Liver (tissue), 9 donors: ENCODE data around the gene GOT2. TPM values are rescaled to one million over a fixed set of nuclear protein-coding genes. Genes with fewer than 3 reads are reported as not detected.

Experiments used
- DNase-seq: peaks from one replicate; pipeline ENCODE4 v3.0.0-alpha.2; 2017; ENCODE audit warnings: low spot score
- H3K27ac ChIP-seq, 2 donors: one replicate each; pipeline ENCODE4 v1.7.0; 2013; ENCODE audit warnings: inconsistent platforms in 2 of 2, low read length in 2 of 2, control low read depth in 1 of 2, low read depth in 1 of 2, mild to moderate bottlenecking in 1 of 2
- H3K27me3 ChIP-seq, 4 donors: one replicate each; pipeline versions ENCODE4 v1.6.1 to v1.7.0; 2013; ENCODE audit warnings: low read length in 3 of 4, inconsistent platforms in 1 of 4, mild to moderate bottlenecking in 1 of 4, moderate library complexity in 1 of 4; ENCODE audit not compliant: control insufficient read depth in 4 of 4, insufficient read depth in 4 of 4
- H3K36me3 ChIP-seq, 4 donors: one replicate each; pipeline versions ENCODE4 v1.6.1 to v1.7.0; 2013; ENCODE audit warnings: low read length in 3 of 4, mild to moderate bottlenecking in 3 of 4, low read depth in 1 of 4, moderate library complexity in 1 of 4; ENCODE audit not compliant: control insufficient read depth in 4 of 4, insufficient read depth in 3 of 4
- H3K4me1 ChIP-seq, 4 donors: one replicate each; pipeline versions ENCODE4 v1.6.1 to v1.7.0; 2013; ENCODE audit warnings: low read length in 3 of 4, mild to moderate bottlenecking in 3 of 4, moderate library complexity in 1 of 4; ENCODE audit not compliant: control insufficient read depth in 4 of 4, insufficient read depth in 4 of 4
- H3K4me3 ChIP-seq, 3 donors: one replicate each; pipeline versions ENCODE4 v1.6.1 to v1.7.0; 2013; ENCODE audit warnings: low read length in 3 of 3, control low read depth in 1 of 3, low read depth in 1 of 3, mild to moderate bottlenecking in 1 of 3
- H3K9ac ChIP-seq, 2 donors: one replicate each; pipeline ENCODE4 v1.7.0; 2013; ENCODE audit warnings: low read length in 2 of 2, mild to moderate bottlenecking in 2 of 2, moderate library complexity in 2 of 2, control low read depth in 1 of 2, low read depth in 1 of 2
- H3K9me3 ChIP-seq, 4 donors: one replicate each; pipeline versions ENCODE4 v1.6.1 to v1.7.0; 2013; ENCODE audit warnings: low read length in 3 of 4; ENCODE audit not compliant: control insufficient read depth in 4 of 4
- ATF3 ChIP-seq: IDR thresholded peaks from 2 replicates; pipeline ENCODE4 v1.6.1; 2016; ENCODE audit warnings: antibody characterized with exemption
- CTCF ChIP-seq: fragments of 150-350 bp; IDR thresholded peaks from 2 replicates; pipeline ENCODE4 v1.5.1; 2017; ENCODE audit warnings: improper control_type of control experiment, low read depth, low read length; ENCODE audit not compliant: missing input control
- EGR1 ChIP-seq, 2 donors: IDR thresholded peaks; 2 replicates each; pipeline ENCODE4 v1.6.1; 2016 to 2018; ENCODE audit warnings: antibody characterized with exemption in 2 of 2, low read depth in 2 of 2
- FOXA2 ChIP-seq: IDR thresholded peaks from 2 replicates; pipeline ENCODE4 v1.6.1; 2016; ENCODE audit warnings: antibody characterized with exemption
- GABPA ChIP-seq, 2 donors: IDR thresholded peaks in 1 of 2; conservative IDR thresholded peaks in 1 of 2; 2 replicates each; pipeline ENCODE4 v1.6.1; 2016; ENCODE audit warnings: antibody characterized with exemption in 2 of 2, mild to moderate bottlenecking in 1 of 2, moderate library complexity in 1 of 2
- HNF4G ChIP-seq: IDR thresholded peaks from 2 replicates; pipeline ENCODE4 v1.6.1; 2016; ENCODE audit warnings: antibody characterized with exemption
- JUND ChIP-seq, 2 donors: IDR thresholded peaks; 2 replicates each; pipeline ENCODE4 v1.6.1; 2016; ENCODE audit warnings: antibody characterized with exemption in 2 of 2
- MAX ChIP-seq: IDR thresholded peaks from 2 replicates; pipeline ENCODE4 v1.6.1; 2016; ENCODE audit warnings: antibody characterized with exemption
- RAD21 ChIP-seq, 2 donors: IDR thresholded peaks; 2 replicates each; pipeline ENCODE4 v1.6.1; 2016; ENCODE audit warnings: antibody characterized with exemption in 2 of 2, mild to moderate bottlenecking in 2 of 2
- RXRA ChIP-seq, 2 donors: IDR thresholded peaks; 2 replicates each; pipeline ENCODE4 v1.6.1; 2017 to 2018; ENCODE audit warnings: antibody characterized with exemption in 2 of 2, mild to moderate bottlenecking in 1 of 2
- SP1 ChIP-seq: IDR thresholded peaks from 2 replicates; pipeline ENCODE4 v1.6.1; 2018; ENCODE audit warnings: antibody characterized with exemption, mild to moderate bottlenecking
- TAF1 ChIP-seq: conservative IDR thresholded peaks from 2 replicates; pipeline ENCODE4 v1.6.1; 2016; ENCODE audit warnings: antibody characterized with exemption, mild to moderate bottlenecking
- YY1 ChIP-seq: IDR thresholded peaks from 2 replicates; pipeline ENCODE4 v1.6.1; 2016; ENCODE audit warnings: antibody characterized with exemption, mild to moderate bottlenecking
- WGBS: extraction: QIAGEN DNeasy Blood & Tissue Kit; methylation state at CpG from one replicate; pipeline ENCODE4 v1.1.7; 2013; 5-methylcytosine and 5-hydroxymethylcytosine counted together
- polyA plus RNA-seq, 2 donors: library from polyadenylated mRNA; stranded (reverse) in 1 of 2; unstranded in 1 of 2; fragments of 200-250 nt in 1 of 2; fragments of >200 nt in 1 of 2; fragmentation: Nextera tagmentation in 1 of 2; extraction: Ambion mirVana in 1 of 2; gene quantifications; one replicate each; pipeline versions ENCODE4 v1.2.1 to v1.2.3, GENCODE V29; 2013 to 2015
- total RNA-seq, 2 donors: library from RNA; depleted of rRNA; stranded (reverse); fragments of >200 nt; gene quantifications; one replicate each; pipeline ENCODE4 v1.2.3, GENCODE V29; 2014
- donor health status: healthy.
- donor health status: healthy.
- donor health status: healthy.
- donor health status: healthy.
- donor health status: healthy.

The GOT2 gene
- total and polyA plus RNA-seq, 4 donors = 80.2 to 216 (median 136) TPM

- H3K27me3 ChIP-seq = no peaks in the 10 kb centered on the region
- H3K9ac ChIP-seq = peak overlapping the region; percentile 45 to 81
- peaks cover 0 to 5% (median 1%) of the 10 kb centered on the region in 4 donors for H3K36me3 ChIP-seq
- 7% methylated on average over 3 of the region's 3 CpGs for WGBS
- peaks cover 4 to 23% (median 18%) of the 10 kb centered on the region in 4 donors for H3K4me1 ChIP-seq
- TF ChIP-seq RAD21 (IDR thresholded peaks at IDR 0.05) (no peak), MAX (no peak), SP1 (no peak), EGR1 (IDR thresholded peaks at IDR 0.05; ENCODE audit: low read depth in 2 of 2) (no peak), HNF4G (no peak), JUND (IDR thresholded peaks at IDR 0.05) (no peak), FOXA2 (no peak), GABPA (IDR thresholded peaks at IDR 0.05 in 1 of 2, conservative IDR thresholded peaks at IDR 0.05 in 1 of 2) (no peak), CTCF (no peak), TAF1 (no peak), RXRA (IDR thresholded peaks at IDR 0.05) (no peak), YY1 (no peak)
- peak overlapping the region; percentile 86 to 92 for H3K27ac ChIP-seq
- DNase-seq = no peak
- peak overlapping the region; percentile 82 to 95 (median 87) for H3K4me3 ChIP-seq
- no peaks in the 10 kb centered on the region for H3K9me3 ChIP-seq
Measured at GRCh38 chr16:58684001-58684353, 50.1 kb downstream of the GOT2 start.

GRCh38 chr16:58679763-58680162 lies 54.4 kb downstream of the GOT2 start:
- no peak overlapping the region for H3K27ac ChIP-seq
- H3K9me3 ChIP-seq = no peaks in the 10 kb centered on the region
- H3K27me3 ChIP-seq = no peaks in the 10 kb centered on the region
- no peak overlapping the region for H3K9ac ChIP-seq
- no peak overlapping the region for H3K4me3 ChIP-seq
- peaks cover 4 to 19% (median 15%) of the 10 kb centered on the region in 4 donors for H3K4me1 ChIP-seq
- TF ChIP-seq RXRA (IDR thresholded peaks at IDR 0.05) (peak in 1 of 2 donors; percentile 10), EGR1 (IDR thresholded peaks at IDR 0.05; ENCODE audit: low read depth in 2 of 2) (no peak)
- DNase-seq = no peak
- peaks cover 5 to 25% (median 11%) of the 10 kb centered on the region in 4 donors for H3K36me3 ChIP-seq
- WGBS = 91% methylated on average over 16 of the region's 16 CpGs

GRCh38 chr16:58678716-58679115 lies 55.4 kb downstream of the GOT2 start:
- no peak overlapping the region for H3K4me3 ChIP-seq
- no peak overlapping the region for H3K9ac ChIP-seq
- no peak for DNase-seq
- TF ChIP-seq ATF3 = peak; percentile 41
- TF ChIP-seq RAD21 (IDR thresholded peaks at IDR 0.05) = peak; percentile 92 to 93
- TF ChIP-seq CTCF = peak; percentile 75
- no peak for TF ChIP-seq JUND (IDR thresholded peaks at IDR 0.05)
- no peak for TF ChIP-seq FOXA2
- peaks cover 0 to 9% (median 7%) of the 10 kb centered on the region in 4 donors for H3K4me1 ChIP-seq
- no peak overlapping the region for H3K27ac ChIP-seq
- H3K36me3 ChIP-seq = peaks cover 5 to 26% (median 11%) of the 10 kb centered on the region in 4 donors
- no peaks in the 10 kb centered on the region for H3K9me3 ChIP-seq
- no peaks in the 10 kb centered on the region for H3K27me3 ChIP-seq
- WGBS = 59% methylated on average over 3 of the region's 3 CpGs
